ENCODE data around the gene SMCP.

SMCP gene

GRCh38 chr1:152933196-152933595, 55.1 kb downstream of the SMCP start:
- Histone ChIP-seq H3K9ac (ENCODE audit: low read depth, low read length, poor library complexity, severe bottlenecking) (no peak overlapping the region), H3K27me3 (ENCODE audit: insufficient read depth, low read length, poor library complexity, severe bottlenecking) (no peaks in the 10 kb centered on the region), H3K79me2 (ENCODE audit: insufficient read depth, low read length) (no peaks in the 10 kb centered on the region), H3F3A (ENCODE audit: low read depth) (no peaks in the 10 kb centered on the region), H2AFZ (ENCODE audit: low read length) (no peak overlapping the region), H3K4me2 (ENCODE audit: low read depth, low read length, poor library complexity, severe bottlenecking) (no peak overlapping the region), H4K20me1 (ENCODE audit: insufficient read depth, low read length, poor library complexity, severe bottlenecking) (no peaks in the 10 kb centered on the region), H3K36me3 (ENCODE audit: insufficient read depth, low read length) (no peaks in the 10 kb centered on the region), H3K4me3 (ENCODE audit: low read length, poor library complexity, severe bottlenecking) (no peak overlapping the region), H3K9me3 (ENCODE audit: insufficient read depth, low read depth, low read length) (no peaks in the 10 kb centered on the region), H3K9me2 (replicated peaks; ENCODE audit: low read depth, low read length) (no peaks in the 10 kb centered on the region), H3K4me1 (ENCODE audit: insufficient read depth, low read length, poor library complexity, severe bottlenecking) (no peaks in the 10 kb centered on the region)
- TF ChIP-seq, protein P1, sequence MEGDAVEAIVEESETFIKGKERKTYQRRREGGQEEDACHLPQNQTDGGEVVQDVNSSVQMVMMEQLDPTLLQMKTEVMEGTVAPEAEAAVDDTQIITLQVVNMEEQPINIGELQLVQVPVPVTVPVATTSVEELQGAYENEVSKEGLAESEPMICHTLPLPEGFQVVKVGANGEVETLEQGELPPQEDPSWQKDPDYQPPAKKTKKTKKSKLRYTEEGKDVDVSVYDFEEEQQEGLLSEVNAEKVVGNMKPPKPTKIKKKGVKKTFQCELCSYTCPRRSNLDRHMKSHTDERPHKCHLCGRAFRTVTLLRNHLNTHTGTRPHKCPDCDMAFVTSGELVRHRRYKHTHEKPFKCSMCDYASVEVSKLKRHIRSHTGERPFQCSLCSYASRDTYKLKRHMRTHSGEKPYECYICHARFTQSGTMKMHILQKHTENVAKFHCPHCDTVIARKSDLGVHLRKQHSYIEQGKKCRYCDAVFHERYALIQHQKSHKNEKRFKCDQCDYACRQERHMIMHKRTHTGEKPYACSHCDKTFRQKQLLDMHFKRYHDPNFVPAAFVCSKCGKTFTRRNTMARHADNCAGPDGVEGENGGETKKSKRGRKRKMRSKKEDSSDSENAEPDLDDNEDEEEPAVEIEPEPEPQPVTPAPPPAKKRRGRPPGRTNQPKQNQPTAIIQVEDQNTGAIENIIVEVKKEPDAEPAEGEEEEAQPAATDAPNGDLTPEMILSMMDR (conservative IDR thresholded peaks at IDR 0.05; ENCODE audit: low read length): no peak
- TF ChIP-seq EZH2phosphoT487 (IDR thresholded peaks at IDR 0.05; ENCODE audit: borderline replicate concordance): no peak
